ENCODE data around the gene QRICH2. TPM values are rescaled to one million over a fixed set of nuclear protein-coding genes. Genes with fewer than 3 reads are reported as not detected.

The QRICH2 gene
- total and polyA plus RNA-seq, 10 of the 15 experiments (the other 5 are each of a cell fraction or from before 2014, with no cell fraction given) = 0.04 to 0.72 (median 0.25) TPM

DNA sequence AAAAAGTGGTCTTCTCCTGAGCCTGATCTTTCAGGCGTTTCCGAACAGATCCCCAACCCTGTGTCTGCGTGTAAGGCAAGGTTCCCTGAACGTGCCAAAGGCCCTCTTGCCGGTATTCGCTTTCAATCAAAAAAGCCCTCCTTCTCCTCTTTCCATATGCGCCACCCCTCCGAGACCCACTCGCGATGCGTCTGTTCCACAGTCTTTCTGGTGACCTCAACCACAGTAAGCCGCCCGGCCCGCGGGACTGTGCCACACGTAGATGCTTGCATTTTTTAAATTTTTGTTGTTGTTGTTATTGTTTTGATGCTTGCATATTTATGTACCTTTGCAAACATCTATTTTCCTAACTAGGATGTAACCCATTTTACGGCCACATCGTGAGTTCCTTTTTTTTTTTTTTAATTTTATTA is 46.2 kb upstream of the QRICH2 start:
- H3K79me2 ChIP-seq (ENCODE audit: control insufficient read depth, insufficient read depth, low read length) = peaks cover 7% of the 10 kb centered on the region
- no peaks in the 10 kb centered on the region for H3K36me3 ChIP-seq (ENCODE audit: control insufficient read depth in 2 of 2, insufficient read depth in 2 of 2, low read length in 1 of 2)
- no peaks in the 10 kb centered on the region for H3K27me3 ChIP-seq (replicated peaks in 1 of 2; ENCODE audit: control insufficient read depth in 2 of 2, insufficient read depth in 2 of 2, low read length in 1 of 2)
- in situ Hi-C loops (cut with MboI) (no loop called here), intact Hi-C loops (cut with micrococcal nuclease; ENCODE audit: unreplicated experiment) (no loop called here)
- TF ChIP-seq NBN (IDR thresholded peaks at IDR 0.05) = no peak; the same call in 1 of the 2 replicates
- TF ChIP-seq, protein P1, sequence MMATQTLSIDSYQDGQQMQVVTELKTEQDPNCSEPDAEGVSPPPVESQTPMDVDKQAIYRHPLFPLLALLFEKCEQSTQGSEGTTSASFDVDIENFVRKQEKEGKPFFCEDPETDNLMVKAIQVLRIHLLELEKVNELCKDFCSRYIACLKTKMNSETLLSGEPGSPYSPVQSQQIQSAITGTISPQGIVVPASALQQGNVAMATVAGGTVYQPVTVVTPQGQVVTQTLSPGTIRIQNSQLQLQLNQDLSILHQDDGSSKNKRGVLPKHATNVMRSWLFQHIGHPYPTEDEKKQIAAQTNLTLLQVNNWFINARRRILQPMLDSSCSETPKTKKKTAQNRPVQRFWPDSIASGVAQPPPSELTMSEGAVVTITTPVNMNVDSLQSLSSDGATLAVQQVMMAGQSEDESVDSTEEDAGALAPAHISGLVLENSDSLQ (IDR thresholded peaks at IDR 0.05) = 0 out of 2 replicates have a peak, but pooled peaks have one; percentile 1
- TF ChIP-seq WRNIP1 (IDR thresholded peaks at IDR 0.05; ENCODE audit: borderline replicate concordance, low read depth, low read length) = 0 out of 2 replicates have a peak, but pooled peaks have one; percentile 11
- TF ChIP-seq, protein P2, sequence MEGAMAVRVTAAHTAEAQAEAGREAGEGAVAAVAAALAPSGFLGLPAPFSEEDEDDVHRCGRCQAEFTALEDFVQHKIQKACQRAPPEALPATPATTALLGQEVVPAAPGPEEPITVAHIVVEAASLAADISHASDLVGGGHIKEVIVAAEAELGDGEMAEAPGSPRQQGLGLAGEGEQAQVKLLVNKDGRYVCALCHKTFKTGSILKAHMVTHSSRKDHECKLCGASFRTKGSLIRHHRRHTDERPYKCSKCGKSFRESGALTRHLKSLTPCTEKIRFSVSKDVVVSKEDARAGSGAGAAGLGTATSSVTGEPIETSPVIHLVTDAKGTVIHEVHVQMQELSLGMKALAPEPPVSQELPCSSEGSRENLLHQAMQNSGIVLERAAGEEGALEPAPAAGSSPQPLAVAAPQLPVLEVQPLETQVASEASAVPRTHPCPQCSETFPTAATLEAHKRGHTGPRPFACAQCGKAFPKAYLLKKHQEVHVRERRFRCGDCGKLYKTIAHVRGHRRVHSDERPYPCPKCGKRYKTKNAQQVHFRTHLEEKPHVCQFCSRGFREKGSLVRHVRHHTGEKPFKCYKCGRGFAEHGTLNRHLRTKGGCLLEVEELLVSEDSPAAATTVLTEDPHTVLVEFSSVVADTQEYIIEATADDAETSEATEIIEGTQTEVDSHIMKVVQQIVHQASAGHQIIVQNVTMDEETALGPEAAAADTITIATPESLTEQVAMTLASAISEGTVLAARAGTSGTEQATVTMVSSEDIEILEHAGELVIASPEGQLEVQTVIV (IDR thresholded peaks at IDR 0.05; ENCODE audit: borderline replicate concordance, partially characterized antibody) = no peak
- no peak for TF ChIP-seq RAD21 (IDR thresholded peaks at IDR 0.05; ENCODE audit: insufficient read depth, low read depth, low read length)
- TF ChIP-seq MTA2 (IDR thresholded peaks at IDR 0.05; ENCODE audit: low read depth) = 0 out of 2 replicates have a peak, but pooled peaks have one; percentile 7
- TF ChIP-seq, protein P3, sequence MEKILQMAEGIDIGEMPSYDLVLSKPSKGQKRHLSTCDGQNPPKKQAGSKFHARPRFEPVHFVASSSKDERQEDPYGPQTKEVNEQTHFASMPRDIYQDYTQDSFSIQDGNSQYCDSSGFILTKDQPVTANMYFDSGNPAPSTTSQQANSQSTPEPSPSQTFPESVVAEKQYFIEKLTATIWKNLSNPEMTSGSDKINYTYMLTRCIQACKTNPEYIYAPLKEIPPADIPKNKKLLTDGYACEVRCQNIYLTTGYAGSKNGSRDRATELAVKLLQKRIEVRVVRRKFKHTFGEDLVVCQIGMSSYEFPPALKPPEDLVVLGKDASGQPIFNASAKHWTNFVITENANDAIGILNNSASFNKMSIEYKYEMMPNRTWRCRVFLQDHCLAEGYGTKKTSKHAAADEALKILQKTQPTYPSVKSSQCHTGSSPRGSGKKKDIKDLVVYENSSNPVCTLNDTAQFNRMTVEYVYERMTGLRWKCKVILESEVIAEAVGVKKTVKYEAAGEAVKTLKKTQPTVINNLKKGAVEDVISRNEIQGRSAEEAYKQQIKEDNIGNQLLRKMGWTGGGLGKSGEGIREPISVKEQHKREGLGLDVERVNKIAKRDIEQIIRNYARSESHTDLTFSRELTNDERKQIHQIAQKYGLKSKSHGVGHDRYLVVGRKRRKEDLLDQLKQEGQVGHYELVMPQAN (conservative IDR thresholded peaks at IDR 0.05) = peak; percentile 84
- TF ChIP-seq, protein P4, sequence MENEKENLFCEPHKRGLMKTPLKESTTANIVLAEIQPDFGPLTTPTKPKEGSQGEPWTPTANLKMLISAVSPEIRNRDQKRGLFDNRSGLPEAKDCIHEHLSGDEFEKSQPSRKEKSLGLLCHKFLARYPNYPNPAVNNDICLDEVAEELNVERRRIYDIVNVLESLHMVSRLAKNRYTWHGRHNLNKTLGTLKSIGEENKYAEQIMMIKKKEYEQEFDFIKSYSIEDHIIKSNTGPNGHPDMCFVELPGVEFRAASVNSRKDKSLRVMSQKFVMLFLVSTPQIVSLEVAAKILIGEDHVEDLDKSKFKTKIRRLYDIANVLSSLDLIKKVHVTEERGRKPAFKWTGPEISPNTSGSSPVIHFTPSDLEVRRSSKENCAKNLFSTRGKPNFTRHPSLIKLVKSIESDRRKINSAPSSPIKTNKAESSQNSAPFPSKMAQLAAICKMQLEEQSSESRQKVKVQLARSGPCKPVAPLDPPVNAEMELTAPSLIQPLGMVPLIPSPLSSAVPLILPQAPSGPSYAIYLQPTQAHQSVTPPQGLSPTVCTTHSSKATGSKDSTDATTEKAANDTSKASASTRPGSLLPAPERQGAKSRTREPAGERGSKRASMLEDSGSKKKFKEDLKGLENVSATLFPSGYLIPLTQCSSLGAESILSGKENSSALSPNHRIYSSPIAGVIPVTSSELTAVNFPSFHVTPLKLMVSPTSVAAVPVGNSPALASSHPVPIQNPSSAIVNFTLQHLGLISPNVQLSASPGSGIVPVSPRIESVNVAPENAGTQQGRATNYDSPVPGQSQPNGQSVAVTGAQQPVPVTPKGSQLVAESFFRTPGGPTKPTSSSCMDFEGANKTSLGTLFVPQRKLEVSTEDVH (IDR thresholded peaks at IDR 0.05; ENCODE audit: low read depth, partially characterized antibody) = no peak
- TF ChIP-seq SMARCA5 (IDR thresholded peaks at IDR 0.05) = peak; percentile 19; the same call in 1 of the 2 replicates
- no peak for TF ChIP-seq RUNX3 (IDR thresholded peaks at IDR 0.05; ENCODE audit: low read length)
- TF ChIP-seq HDAC6 (IDR thresholded peaks at IDR 0.05; ENCODE audit: unreplicated experiment) = no peak
- TF ChIP-seq, protein P5, sequence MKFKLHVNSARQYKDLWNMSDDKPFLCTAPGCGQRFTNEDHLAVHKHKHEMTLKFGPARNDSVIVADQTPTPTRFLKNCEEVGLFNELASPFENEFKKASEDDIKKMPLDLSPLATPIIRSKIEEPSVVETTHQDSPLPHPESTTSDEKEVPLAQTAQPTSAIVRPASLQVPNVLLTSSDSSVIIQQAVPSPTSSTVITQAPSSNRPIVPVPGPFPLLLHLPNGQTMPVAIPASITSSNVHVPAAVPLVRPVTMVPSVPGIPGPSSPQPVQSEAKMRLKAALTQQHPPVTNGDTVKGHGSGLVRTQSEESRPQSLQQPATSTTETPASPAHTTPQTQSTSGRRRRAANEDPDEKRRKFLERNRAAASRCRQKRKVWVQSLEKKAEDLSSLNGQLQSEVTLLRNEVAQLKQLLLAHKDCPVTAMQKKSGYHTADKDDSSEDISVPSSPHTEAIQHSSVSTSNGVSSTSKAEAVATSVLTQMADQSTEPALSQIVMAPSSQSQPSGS (IDR thresholded peaks at IDR 0.05; ENCODE audit: low read length) = no peak
- H2AFZ ChIP-seq (ENCODE audit: control insufficient read depth, low read depth, low read length) = peak overlapping the region; percentile 93
- H3K4me3 ChIP-seq = peak overlapping the region; percentile 66
- peak overlapping the region; percentile 79 for H3K9ac ChIP-seq (ENCODE audit: control insufficient read depth, insufficient read depth, low read length)
- ChIA-PET CTCF (interaction anchor here (0.8 to 3.4 kb wide), 6 partner anchors 11 to 349 kb away, joined by 3 to 23 read pairs (median 7); partner anchors contain the start of gene SPHK1), SMC1A (ENCODE audit: uncharacterized antibody, unreplicated experiment) (interaction anchor here (1.1 to 1.3 kb wide), 2 partner anchors 10 to 15 kb away, joined by 3 read pairs; no protein-coding TSS in a partner anchor), POLR2A (interaction anchor here (1.1 to 1.9 kb wide), 3 partner anchors 17 to 80 kb away, joined by 5 to 9 read pairs (median 7); partner anchors contain the start of gene SPHK1), RAD21 (ENCODE audit: unreplicated experiment) (interaction anchor here (0.8 to 1.7 kb wide), 4 partner anchors 30 to 91 kb away, joined by 3 to 8 read pairs (median 6); partner anchors contain the start of gene SPHK1)
- no TSS peak for BruUV-seq (replicated peaks)
- FAIRE-seq = no peak
- H3K4me2 ChIP-seq (ENCODE audit: control insufficient read depth, insufficient read depth) = peak overlapping the region; percentile 92
- no peak for DNase-seq (ENCODE audit: low read depth, low spot score)
- no peaks in the 10 kb centered on the region for H4K20me1 ChIP-seq (ENCODE audit: control insufficient read depth, insufficient read depth)
- H3K4me1 ChIP-seq (ENCODE audit: control insufficient read depth, insufficient read depth, low read length) = peaks cover 13% of the 10 kb centered on the region
- WGBS (ENCODE audit: insufficient coverage, insufficient replicate concordance, low lambda C conversion rate, missing lambda C conversion rate) = 1% methylated on average over 18 of the region's 18 CpGs
- no peak for ATAC-seq
- peak overlapping the region; percentile 91 for H3K27ac ChIP-seq (ENCODE audit: control insufficient read depth, insufficient read depth)
- H3K9me3 ChIP-seq (replicated peaks; ENCODE audit: control insufficient read depth, insufficient read depth, low read length) = no peaks in the 10 kb centered on the region
